Motor neuron (in vitro differentiated cells): Measurements from ENCODE around the gene ABCG4. TPM values are rescaled to one million over a fixed set of nuclear protein-coding genes. Genes with fewer than 3 reads are reported as not detected.
A peak's percentile ranks its signal among the peaks of the same experiment; 100 is the strongest.

ENCODE experiments used
- ATAC-seq, 8 experiments: fragments of 200-7000 bp; cut with Tn5 transposase; replicated peaks in 6 of 8; 2 replicates each; pipeline ENCODE4 v1.8.0; 2021; ENCODE audit warnings: mild to moderate bottlenecking in 8 of 8, moderate library complexity in 8 of 8
- H3K27ac ChIP-seq, 2 donors: fragments of 250-450 bp; sonication (Bioruptor Pico); 2 replicates each; pipeline ENCODE4 v1.9.0; 2021; ENCODE audit warnings: antibody characterized with exemption in 2 of 2, mild to moderate bottlenecking in 2 of 2, moderate library complexity in 1 of 2
- H3K4me1 ChIP-seq, 2 donors: fragments of 250-450 bp; sonication (Bioruptor Pico); replicated peaks in 1 of 2; 2 replicates each; pipeline ENCODE4 v1.6.1; 2021; ENCODE audit warnings: antibody characterized with exemption in 2 of 2, mild to moderate bottlenecking in 2 of 2, moderate library complexity in 1 of 2
- H3K4me3 ChIP-seq, 5 donors: fragments of 250-450 bp; sonication (Bioruptor Pico); 2 replicates each; pipeline ENCODE4 v1.9.0; 2021; ENCODE audit warnings: antibody characterized with exemption in 5 of 5, mild to moderate bottlenecking in 5 of 5, moderate library complexity in 4 of 5
- WGBS, 10 experiments: fragments of 450-650 bp; shearing (Covaris generic); methylation state at CpG; one replicate each; pipeline ENCODE4 v1.0.0; 2022; 5-methylcytosine and 5-hydroxymethylcytosine counted together
- in situ Hi-C, 9 experiments: fragments of 400-800 bp; cut with MboI; loops; one replicate each; pipeline ENCODE4 v1.15.0; 2021; ENCODE audit warnings: low sequenced_read_pairs in 9 of 9, low pct_unique_long_range_greater_than_20kb in 2 of 9; ENCODE audit not compliant: unreplicated experiment in 9 of 9
- total RNA-seq, 8 experiments: library from RNA; unstranded; fragments of 300-600 nt; gene quantifications; 2 replicates each; pipeline versions ENCODE4 v1.2.3 to v1.2.4, GENCODE V29; 2022

ABCG4 gene
- total RNA-seq, 8 experiments from 2014 or later = 0.36 to 3.3 (median 1.6) TPM

DNA sequence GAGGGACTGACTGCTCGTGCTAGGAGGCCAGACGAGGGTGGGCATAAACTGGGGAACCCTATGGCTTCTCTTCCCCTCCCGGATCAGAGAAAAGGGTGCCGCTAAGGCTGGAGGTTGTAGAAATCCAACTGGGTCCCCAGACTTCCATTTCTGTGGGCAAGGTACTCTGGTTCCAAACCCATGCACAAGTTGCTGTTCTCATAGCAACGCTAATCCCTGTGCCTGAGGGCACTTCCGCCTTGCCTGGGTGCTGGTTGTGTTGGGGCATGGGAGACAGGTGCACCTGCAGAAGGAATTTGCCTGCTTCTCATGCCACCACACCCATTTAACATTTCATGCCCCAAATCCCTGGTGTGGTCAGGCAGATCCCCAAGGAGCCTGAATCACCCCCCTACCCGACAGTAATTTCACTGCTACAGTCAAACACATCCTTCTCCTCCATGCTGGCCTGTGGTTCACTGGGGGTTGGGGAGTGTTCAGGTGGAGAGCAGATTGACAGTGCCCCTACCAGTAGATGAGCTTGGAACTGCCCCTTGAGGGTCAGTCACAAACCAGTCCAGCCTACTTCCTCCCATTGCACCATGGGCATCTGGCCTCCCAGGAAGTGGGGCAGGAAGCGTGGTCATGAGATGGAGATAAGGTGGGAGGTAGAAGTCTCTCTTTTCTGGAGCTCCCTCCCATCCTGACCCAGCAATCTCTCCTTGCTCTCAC, 40.6 kb upstream of the ABCG4 start:
- no peak overlapping the region for H3K27ac ChIP-seq
- H3K4me3 ChIP-seq = peak overlapping the region; percentile 60 to 93 (median 79)
- peak in 3 of 8 experiments; percentile 3 to 40 (median 5) for ATAC-seq
- peaks cover 37 to 40% of the 10 kb centered on the region in 2 donors for H3K4me1 ChIP-seq
- in situ Hi-C loops = loop anchor here in 2 of 9 experiments (10.0 to 25.0 kb wide), 2 partner anchors 226 to 229 kb away; partner anchors contain the start of genes RNF26 (in 2 of the 2), C1QTNF5 (in 1 of the 2) and MFRP (in 1 of the 2)
- 0 to 92% (median 0%) methylated on average over 1 to 2 of the region's 8 CpGs; no CpG with 5 or more reads in 7 of the 10 experiments for WGBS, 10 experiments

DNA sequence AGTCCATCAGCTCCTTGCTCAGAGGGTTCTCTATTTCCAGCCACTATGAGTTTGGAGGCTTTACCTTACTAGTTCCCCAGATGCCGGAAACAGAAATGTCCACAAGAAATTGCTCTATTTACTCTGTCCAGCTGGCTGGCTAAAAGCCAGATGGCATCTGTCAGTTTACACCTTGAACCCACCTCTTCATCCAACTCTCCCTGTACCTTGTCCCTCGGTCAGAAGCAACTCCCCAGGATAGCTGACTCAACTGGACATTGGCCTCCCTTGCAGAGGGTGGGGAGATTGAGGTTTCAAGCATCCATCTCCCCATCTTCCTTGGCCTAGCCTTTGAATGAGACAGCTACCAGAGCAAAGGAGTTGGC, 40.0 kb upstream of the ABCG4 start:
- in situ Hi-C loops = loop anchor here in 2 of 9 experiments (10.0 to 25.0 kb wide), 2 partner anchors 226 to 228 kb away; partner anchors contain the start of genes RNF26 (in 2 of the 2), C1QTNF5 (in 1 of the 2) and MFRP (in 1 of the 2)
- Histone ChIP-seq H3K27ac (no peak overlapping the region), H3K4me1 (peaks cover 32 to 35% of the 10 kb centered on the region in 2 donors), H3K4me3 (peak overlapping the region in 4 of 5 donors; percentile 5 to 93 (median 76))
- no peak for ATAC-seq
- 67 to 100% (median 100%) methylated on average over 1 to 2 of the region's 2 CpGs; no CpG with 5 or more reads in 5 of the 10 experiments for WGBS, 10 experiments

DNA sequence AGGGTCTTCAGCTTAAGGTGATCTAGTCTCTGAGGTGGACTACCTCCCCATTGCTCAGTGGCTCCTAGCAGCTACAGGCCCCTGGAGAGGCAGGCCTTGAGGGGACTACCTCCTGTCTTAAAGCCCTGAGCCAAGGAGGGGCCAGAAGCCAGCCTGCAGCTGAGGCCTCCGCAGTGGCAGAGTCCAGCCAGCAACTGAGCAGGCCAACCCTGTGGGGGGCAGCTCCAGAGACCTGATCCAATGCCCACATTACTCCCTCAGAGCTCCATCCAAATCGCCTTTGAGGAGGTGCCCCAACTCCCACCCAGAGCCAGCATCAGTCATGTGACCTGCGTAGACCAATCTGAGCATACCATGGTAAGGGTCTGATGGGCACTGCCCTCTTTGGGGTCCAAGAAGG, 39.0 kb upstream of the ABCG4 start:
- Histone ChIP-seq H3K4me1 (peaks cover 23 to 25% of the 10 kb centered on the region in 2 donors), H3K4me3 (no peak overlapping the region), H3K27ac (no peak overlapping the region)
- WGBS, 10 experiments = 80 to 100% (median 100%) methylated on average over 1 of the region's 3 CpGs; no CpG with 5 or more reads in 6 of the 10 experiments
- in situ Hi-C loops = loop anchor here in 2 of 9 experiments (10.0 to 25.0 kb wide), 2 partner anchors 225 to 227 kb away; partner anchors contain the start of genes RNF26 (in 2 of the 2), C1QTNF5 (in 1 of the 2) and MFRP (in 1 of the 2)
- no peak for ATAC-seq

DNA sequence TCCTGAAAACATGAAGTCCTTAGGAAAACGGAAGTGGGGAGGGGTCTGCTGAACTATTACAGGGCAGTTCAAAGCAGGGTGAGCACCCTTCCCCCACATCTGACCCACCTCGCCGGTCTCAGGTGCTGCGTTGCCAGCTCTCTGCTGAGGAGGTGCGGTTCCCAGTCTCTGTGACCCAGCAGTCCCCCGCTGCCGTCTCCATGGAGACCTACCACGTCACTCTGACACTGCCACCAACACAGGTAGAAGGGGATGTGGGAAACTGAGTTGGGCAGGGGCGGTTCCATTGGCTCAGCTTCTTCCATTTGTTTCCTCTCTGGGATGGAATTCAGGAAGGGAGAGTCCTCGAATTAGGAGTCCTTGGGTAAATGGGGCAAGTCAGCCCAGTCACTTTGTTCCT, 38.4 kb upstream of the ABCG4 start:
- H3K27ac ChIP-seq = no peak overlapping the region
- H3K4me3 ChIP-seq = no peak overlapping the region
- in situ Hi-C loops = loop anchor here in 1 of 9 experiments (25.0 kb wide), 1 partner anchor 227 kb away; the partner anchor contains the start of genes C1QTNF5, MFRP and RNF26
- H3K4me1 ChIP-seq = peaks cover 23% of the 10 kb centered on the region in 2 donors
- 50 to 100% (median 84%) methylated on average over 1 to 9 of the region's 10 CpGs; no CpG with 5 or more reads in 3 of the 10 experiments for WGBS, 10 experiments
- ATAC-seq = no peak

DNA sequence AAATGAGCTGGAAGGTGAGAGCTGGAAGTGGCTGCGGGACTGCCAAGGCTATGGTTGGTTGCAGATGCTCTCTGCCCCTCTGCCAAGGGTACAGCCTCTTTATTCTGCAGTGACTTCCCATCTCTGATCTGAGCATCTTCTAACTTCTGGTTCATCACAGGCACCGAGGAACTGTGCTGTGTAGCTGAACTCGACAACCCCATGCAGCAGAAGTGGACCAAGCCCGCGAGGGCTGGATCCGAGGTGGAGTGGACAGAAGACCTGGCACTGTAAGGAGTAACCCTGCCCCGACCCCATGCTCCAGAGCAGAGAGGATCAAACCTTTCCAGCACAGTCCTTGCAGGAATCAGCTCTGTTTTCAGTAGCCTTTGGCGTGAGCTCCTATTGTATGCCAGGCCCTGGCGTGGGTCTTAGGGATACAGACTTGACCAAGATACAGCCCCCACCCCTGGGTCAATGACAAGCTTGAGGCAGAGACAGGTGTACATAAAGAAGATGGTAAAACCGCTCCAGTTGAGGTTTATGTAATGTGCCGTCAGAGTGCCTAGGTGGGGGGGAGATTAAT, 37.4 kb upstream of the ABCG4 start:
- H3K27ac ChIP-seq = no peak overlapping the region
- in situ Hi-C loops = loop anchor here in 1 of 9 experiments (25.0 kb wide), 1 partner anchor 226 kb away; the partner anchor contains the start of genes C1QTNF5, MFRP and RNF26
- H3K4me1 ChIP-seq = peaks cover 18 to 19% of the 10 kb centered on the region in 2 donors
- H3K4me3 ChIP-seq = no peak overlapping the region
- no peak for ATAC-seq
- WGBS, 10 experiments = 69 to 100% (median 90%) methylated on average over 1 to 7 of the region's 11 CpGs; no CpG with 5 or more reads in 1 of the 10 experiments

DNA sequence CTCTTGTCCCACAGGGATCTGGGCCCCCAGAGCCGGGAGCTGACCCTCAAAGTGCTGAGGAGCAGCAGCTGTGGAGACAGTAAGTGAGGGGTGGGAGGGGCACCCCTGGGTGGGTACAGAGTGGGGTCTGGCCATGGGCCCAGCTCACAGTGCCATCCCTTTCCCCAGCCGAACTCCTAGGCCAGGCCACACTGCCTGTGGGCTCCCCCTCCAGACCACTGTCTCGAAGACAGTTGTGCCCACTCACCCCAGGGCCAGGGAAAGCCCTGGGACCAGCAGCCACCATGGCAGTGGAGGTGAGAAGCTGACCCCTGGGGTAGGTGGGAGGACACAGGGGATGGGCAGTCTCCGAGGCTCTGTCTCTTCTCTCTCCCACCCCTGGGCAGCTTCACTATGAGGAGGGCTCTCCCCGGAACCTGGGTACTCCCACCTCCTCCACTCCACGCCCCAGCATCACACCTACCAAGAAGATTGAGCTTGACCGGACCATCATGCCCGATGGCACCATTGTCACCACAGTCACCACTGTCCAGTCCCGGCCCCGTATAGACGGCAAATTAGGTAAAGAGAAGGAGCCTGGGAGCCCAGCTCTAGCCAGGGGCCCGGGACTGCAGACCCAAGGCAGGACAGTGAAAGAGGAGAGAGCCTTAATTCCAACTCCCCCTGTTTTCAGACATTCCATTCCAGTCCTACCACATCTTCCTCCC, 36.4 kb upstream of the ABCG4 start:
- no peak overlapping the region for H3K27ac ChIP-seq
- 75 to 100% (median 90%) methylated on average over 1 to 4 of the region's 12 CpGs; no CpG with 5 or more reads in 3 of the 10 experiments for WGBS, 10 experiments
- no peak for ATAC-seq
- peaks cover 14% of the 10 kb centered on the region in 2 donors for H3K4me1 ChIP-seq
- H3K4me3 ChIP-seq = no peak overlapping the region
- in situ Hi-C loops = loop anchor here in 1 of 9 experiments (25.0 kb wide), 1 partner anchor 225 kb away; the partner anchor contains the start of genes C1QTNF5, MFRP and RNF26

DNA sequence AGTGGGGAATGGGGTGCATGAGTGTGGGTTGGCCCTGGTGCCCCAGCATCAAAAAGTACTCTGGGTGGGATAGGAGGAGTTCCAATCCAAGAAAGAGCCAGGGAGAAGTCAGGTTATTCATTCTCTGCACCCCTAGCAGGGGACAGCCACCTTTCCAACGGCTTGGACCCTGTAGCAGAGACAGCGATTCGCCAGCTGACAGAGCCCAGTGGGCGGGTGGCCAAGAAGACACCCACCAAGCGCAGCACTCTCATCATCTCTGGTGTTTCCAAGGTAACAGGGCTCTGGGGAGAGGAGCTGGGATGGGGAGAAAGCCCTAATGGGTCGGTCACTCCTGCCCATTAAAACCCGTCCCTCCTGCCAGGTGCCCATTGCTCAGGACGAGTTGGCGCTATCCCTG, 35.1 kb upstream of the ABCG4 start:
- Histone ChIP-seq H3K4me1 (peaks cover 6 to 7% of the 10 kb centered on the region in 2 donors), H3K27ac (no peak overlapping the region), H3K4me3 (no peak overlapping the region)
- ATAC-seq = no peak
- in situ Hi-C loops = loop anchor here in 1 of 9 experiments (25.0 kb wide), 1 partner anchor 224 kb away; the partner anchor contains the start of genes C1QTNF5, MFRP and RNF26
- WGBS, 10 experiments = 84 to 100% (median 100%) methylated on average over 1 to 6 of the region's 9 CpGs; no CpG with 5 or more reads in 7 of the 10 experiments

DNA sequence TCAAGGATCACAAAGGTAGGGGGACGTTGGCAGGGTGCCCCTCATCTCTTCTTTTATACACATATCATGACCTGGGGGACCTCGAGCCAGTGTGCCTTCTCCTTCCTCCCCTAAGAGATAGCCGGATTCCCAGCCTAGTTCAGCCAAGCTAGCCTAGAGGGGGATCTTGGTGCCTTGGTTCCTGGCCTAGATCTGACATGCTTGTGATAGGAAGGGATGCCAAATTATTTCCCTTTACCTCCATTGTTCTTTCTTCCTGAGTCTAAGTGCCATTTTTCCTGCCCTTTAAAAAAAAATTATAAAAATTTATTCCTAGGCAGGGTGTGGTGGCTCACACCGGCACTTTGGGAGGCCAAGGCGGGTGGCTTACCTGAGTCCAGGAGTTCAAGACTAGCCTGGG, 34.5 kb upstream of the ABCG4 start:
- peaks cover 0 to under 1% of the 10 kb centered on the region in 2 donors for H3K4me1 ChIP-seq
- ATAC-seq = no peak
- 79 to 100% (median 90%) methylated on average over 1 to 4 of the region's 5 CpGs; no CpG with 5 or more reads in 2 of the 10 experiments for WGBS, 10 experiments
- H3K27ac ChIP-seq = no peak overlapping the region
- in situ Hi-C loops = loop anchor here in 1 of 9 experiments (25.0 kb wide), 1 partner anchor 223 kb away; the partner anchor contains the start of genes C1QTNF5, MFRP and RNF26
- no peak overlapping the region for H3K4me3 ChIP-seq

DNA sequence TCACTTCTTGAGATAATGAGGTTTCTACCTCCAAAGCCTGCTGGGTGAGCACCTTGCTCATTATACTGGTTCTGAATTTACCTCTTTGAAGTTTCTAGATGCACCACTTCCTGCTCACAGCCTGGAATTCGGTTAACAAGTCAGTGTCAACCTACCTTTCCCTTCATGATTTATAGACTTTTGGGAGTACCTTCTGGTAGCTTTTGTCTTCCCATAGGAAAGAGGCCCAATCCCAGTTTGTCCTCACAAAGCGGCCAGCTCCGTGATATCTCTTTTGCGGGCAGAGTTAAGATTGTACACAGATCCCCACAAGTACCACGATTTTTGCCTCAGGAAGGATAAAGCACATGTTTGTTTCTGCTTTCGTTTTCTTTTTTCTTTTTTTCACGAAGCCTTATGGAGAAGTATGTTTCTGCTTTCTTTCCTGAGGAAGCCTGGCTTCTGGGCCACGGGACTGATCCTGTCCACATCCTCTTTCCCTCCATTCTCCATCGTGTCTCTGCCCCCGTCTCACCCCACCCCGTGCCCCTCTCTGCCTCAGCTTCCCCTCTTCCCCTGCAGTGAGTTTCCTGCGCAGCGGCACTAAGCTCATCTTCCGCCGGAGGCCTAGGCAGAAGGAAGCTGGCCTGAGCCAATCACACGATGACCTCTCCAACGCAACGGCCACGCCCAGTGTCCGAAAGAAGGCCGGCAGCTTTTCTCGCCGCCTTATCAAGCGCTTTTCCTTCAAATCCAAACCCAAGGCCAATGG, 33.2 kb upstream of the ABCG4 start:
- Histone ChIP-seq H3K4me3 (no peak overlapping the region), H3K4me1 (peaks cover 6% of the 10 kb centered on the region in 2 donors), H3K27ac (no peak overlapping the region)
- no peak for ATAC-seq
- WGBS, 10 experiments = 70 to 90% (median 83%) methylated on average over 1 to 11 of the region's 24 CpGs; no CpG with 5 or more reads in 1 of the 10 experiments
- in situ Hi-C loops = loop anchor here in 1 of 9 experiments (25.0 kb wide), 1 partner anchor 222 kb away; the partner anchor contains the start of genes C1QTNF5, MFRP and RNF26

DNA sequence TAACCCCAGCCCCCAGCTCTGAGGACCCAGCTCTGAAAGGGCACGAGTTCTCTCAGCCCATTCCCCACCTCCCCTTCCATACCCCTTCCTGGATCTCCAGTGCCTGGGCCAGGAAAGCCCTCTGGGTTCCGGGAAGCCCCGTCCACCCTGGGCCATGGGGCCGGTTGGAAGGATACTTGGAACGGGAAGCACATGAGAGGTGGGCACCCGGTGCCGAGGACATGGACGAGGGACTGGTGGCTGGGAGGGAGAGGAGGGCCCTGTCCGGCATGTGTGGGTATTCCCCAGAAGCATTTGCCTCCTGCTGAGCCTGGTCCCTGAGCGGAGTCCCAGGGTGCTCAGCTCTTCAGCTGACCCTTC, 32.6 kb upstream of the ABCG4 start:
- Histone ChIP-seq H3K27ac (no peak overlapping the region), H3K4me1 (peaks cover 6 to 7% of the 10 kb centered on the region in 2 donors), H3K4me3 (no peak overlapping the region)
- ATAC-seq = no peak
- in situ Hi-C loops = loop anchor here in 1 of 9 experiments (25.0 kb wide), 1 partner anchor 221 kb away; the partner anchor contains the start of genes C1QTNF5, MFRP and RNF26
- WGBS, 10 experiments = 93% methylated on average over 3 of the region's 10 CpGs; no CpG with 5 or more reads in 9 of the 10 experiments

DNA sequence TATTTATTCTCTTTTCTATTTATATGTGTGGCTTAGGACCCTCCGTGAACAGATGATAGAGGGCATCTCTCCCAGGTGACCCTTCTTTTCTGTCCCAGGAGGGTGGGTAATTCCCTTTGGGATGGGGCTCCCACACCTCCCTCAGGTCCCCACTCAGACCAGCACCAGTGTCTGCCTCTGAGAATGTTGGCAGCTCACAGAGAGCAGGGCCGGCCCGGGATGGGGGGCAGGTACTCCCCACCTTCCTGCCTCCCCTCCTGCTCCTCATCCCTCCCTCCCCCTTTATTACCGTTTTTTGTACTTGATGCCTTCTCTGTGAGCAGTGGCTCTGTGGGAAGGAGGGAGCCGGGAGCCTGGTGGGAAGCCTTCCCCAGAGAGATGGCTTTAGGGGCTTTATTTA, 32.3 kb upstream of the ABCG4 start:
- Histone ChIP-seq H3K4me3 (no peak overlapping the region), H3K27ac (no peak overlapping the region), H3K4me1 (peaks cover 6 to 7% of the 10 kb centered on the region in 2 donors)
- whole genome bisulfite sequencing, 10 experiments = 0 to 100% methylated on average over 1 to 2 of the region's 5 CpGs; no CpG with 5 or more reads in 8 of the 10 experiments
- in situ Hi-C loops = loop anchor here in 1 of 9 experiments (25.0 kb wide), 1 partner anchor 221 kb away; the partner anchor contains the start of genes C1QTNF5, MFRP and RNF26
- ATAC-seq = no peak
